MM.1S (cell line): ENCODE measurements around the gene LVRN.

Experiments
- DNase-seq: peaks from one replicate; pipeline ENCODE4 v3.0.0-alpha.2; 2015
- H2AFZ ChIP-seq: fragments of 300-600 bp; sonication (generic); 2 replicates; pipeline ENCODE4 v1.6.0; 2016; ENCODE audit warnings: antibody characterized with exemption, low read length
- H3F3A ChIP-seq: fragments of 300-600 bp; sonication (generic); 2 replicates; pipeline ENCODE4 v1.6.1; 2016; ENCODE audit warnings: mild to moderate bottlenecking, antibody characterized with exemption, low read length, moderate library complexity, mixed read lengths; ENCODE audit not compliant: insufficient read depth
- H3K27ac ChIP-seq: fragments of 300-600 bp; sonication (generic); 2 replicates; pipeline ENCODE4 v1.5.1; 2016; ENCODE audit warnings: mild to moderate bottlenecking, low read length
- H3K27me3 ChIP-seq: fragments of 300-600 bp; sonication (generic); replicated peaks from 2 replicates; pipeline ENCODE4 v1.6.0; 2016; ENCODE audit warnings: low read length; ENCODE audit not compliant: insufficient read depth
- H3K36me3 ChIP-seq: fragments of 300-600 bp; sonication (generic); replicated peaks from 2 replicates; pipeline ENCODE4 v1.6.1; 2016; ENCODE audit warnings: mild to moderate bottlenecking, low read length, mixed read lengths; ENCODE audit not compliant: insufficient read depth
- H3K4me1 ChIP-seq: fragments of 300-600 bp; sonication (generic); 2 replicates; pipeline ENCODE4 v1.6.1; 2016; ENCODE audit warnings: low read length, mixed read lengths
- H3K4me2 ChIP-seq: fragments of 300-600 bp; sonication (generic); 2 replicates; pipeline ENCODE4 v1.6.0; 2016; ENCODE audit warnings: low read depth, low read length
- H3K4me3 ChIP-seq: fragments of 300-600 bp; sonication (generic); 2 replicates; pipeline ENCODE4 v1.5.1; 2016; ENCODE audit warnings: low read length, mixed read lengths
- H3K79me2 ChIP-seq: fragments of 300-600 bp; sonication (generic); 2 replicates; pipeline ENCODE4 v1.6.1; 2016; ENCODE audit warnings: mixed run types, low read length, mixed read lengths
- H3K9ac ChIP-seq: fragments of 300-600 bp; sonication (generic); 2 replicates; pipeline ENCODE4 v1.6.1; 2016; ENCODE audit warnings: low read length, mixed read lengths
- H3K9me2 ChIP-seq: fragments of 300-600 bp; sonication (generic); replicated peaks from 2 replicates; pipeline ENCODE4 v1.6.1; 2016; ENCODE audit warnings: mild to moderate bottlenecking, low read length, mixed read lengths; ENCODE audit not compliant: insufficient read depth
- H3K9me3 ChIP-seq: fragments of 300-600 bp; sonication (generic); replicated peaks from 2 replicates; pipeline ENCODE4 v1.6.1; 2016; ENCODE audit warnings: mild to moderate bottlenecking, low read length, mixed read lengths; ENCODE audit not compliant: insufficient read depth
- H4K20me1 ChIP-seq: fragments of 300-600 bp; sonication (generic); 2 replicates; pipeline ENCODE4 v1.6.1; 2016; ENCODE audit warnings: mild to moderate bottlenecking, low read length, moderate library complexity, mixed read lengths; ENCODE audit not compliant: insufficient read depth
- EZH2 ChIP-seq: fragments of 300-600 bp; sonication (generic); optimal IDR thresholded peaks from 2 replicates; pipeline ENCODE3; 2017; ENCODE audit warnings: low read depth, mild to moderate bottlenecking, antibody characterized with exemption, low read length, mixed read lengths
- EZH2phosphoT487 ChIP-seq: fragments of 300-600 bp; sonication (generic); IDR thresholded peaks from 2 replicates; pipeline ENCODE4 v1.6.1; 2018; ENCODE audit warnings: antibody characterized with exemption, low read length
- TF ChIP-seq, protein P1 (sequence below): fragments of 300-600 bp; sonication (generic); IDR thresholded peaks from 2 replicates; pipeline ENCODE4 v1.5.1; 2016; ENCODE audit warnings: antibody characterized with exemption, low read length, mixed read lengths

Gene LVRN

DNA sequence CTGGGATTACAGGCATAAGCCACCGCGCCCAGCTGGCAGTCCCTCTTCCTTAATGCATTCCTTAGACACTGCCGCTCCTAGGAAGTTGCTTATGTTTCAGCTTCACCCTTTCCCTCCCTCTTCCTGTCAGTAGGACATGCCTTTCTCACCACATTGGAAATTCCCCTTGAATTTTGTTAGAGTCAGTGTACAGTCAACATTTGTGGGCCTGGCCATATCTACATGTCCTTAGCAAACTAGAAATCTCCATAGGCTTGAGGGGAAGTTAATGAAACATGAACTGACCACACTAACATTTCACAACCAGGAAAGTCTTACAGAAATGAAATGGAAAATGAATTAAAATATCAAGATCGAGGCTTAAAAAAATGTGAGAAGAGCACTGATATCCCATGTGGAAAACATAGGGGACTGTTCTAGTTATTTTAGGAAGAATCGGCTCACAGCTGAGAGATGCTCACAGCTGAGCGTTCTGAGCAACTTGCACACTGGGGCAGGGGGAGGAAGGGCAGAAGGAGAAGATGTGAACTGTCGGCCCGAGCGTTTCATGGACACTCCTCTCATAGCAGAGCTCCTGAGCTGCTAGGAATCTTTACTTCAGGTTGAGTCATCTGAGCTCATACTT lies 21.1 kb upstream of the LVRN start:
- Histone ChIP-seq H3K9me2 (no peaks in the 10 kb centered on the region), H3K4me3 (no peak overlapping the region), H3K27ac (no peak overlapping the region), H3K9me3 (no peaks in the 10 kb centered on the region), H3K27me3 (no peaks in the 10 kb centered on the region), H3K9ac (no peak overlapping the region), H3K36me3 (no peaks in the 10 kb centered on the region), H3K4me2 (no peak overlapping the region), H2AFZ (no peak overlapping the region), H3K4me1 (no peaks in the 10 kb centered on the region), H4K20me1 (no peaks in the 10 kb centered on the region), H3K79me2 (no peaks in the 10 kb centered on the region), H3F3A (no peaks in the 10 kb centered on the region)
- no peak for TF ChIP-seq EZH2phosphoT487
- no peak for TF ChIP-seq EZH2
- TF ChIP-seq, protein P1, sequence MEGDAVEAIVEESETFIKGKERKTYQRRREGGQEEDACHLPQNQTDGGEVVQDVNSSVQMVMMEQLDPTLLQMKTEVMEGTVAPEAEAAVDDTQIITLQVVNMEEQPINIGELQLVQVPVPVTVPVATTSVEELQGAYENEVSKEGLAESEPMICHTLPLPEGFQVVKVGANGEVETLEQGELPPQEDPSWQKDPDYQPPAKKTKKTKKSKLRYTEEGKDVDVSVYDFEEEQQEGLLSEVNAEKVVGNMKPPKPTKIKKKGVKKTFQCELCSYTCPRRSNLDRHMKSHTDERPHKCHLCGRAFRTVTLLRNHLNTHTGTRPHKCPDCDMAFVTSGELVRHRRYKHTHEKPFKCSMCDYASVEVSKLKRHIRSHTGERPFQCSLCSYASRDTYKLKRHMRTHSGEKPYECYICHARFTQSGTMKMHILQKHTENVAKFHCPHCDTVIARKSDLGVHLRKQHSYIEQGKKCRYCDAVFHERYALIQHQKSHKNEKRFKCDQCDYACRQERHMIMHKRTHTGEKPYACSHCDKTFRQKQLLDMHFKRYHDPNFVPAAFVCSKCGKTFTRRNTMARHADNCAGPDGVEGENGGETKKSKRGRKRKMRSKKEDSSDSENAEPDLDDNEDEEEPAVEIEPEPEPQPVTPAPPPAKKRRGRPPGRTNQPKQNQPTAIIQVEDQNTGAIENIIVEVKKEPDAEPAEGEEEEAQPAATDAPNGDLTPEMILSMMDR: no peak
- DNase-seq: no peak

GRCh38 chr5:115944501-115944900 lies 17.8 kb upstream of the LVRN start:
- H3K79me2 ChIP-seq: no peaks in the 10 kb centered on the region
- H3K27ac ChIP-seq: no peak overlapping the region
- H3K9me2 ChIP-seq: no peaks in the 10 kb centered on the region
- no peak overlapping the region for H3K4me3 ChIP-seq
- no peaks in the 10 kb centered on the region for H4K20me1 ChIP-seq
- no peaks in the 10 kb centered on the region for H3K27me3 ChIP-seq
- TF ChIP-seq EZH2phosphoT487: no peak
- TF ChIP-seq, protein P1: no peak
- no peak for TF ChIP-seq EZH2
- H3K36me3 ChIP-seq: no peaks in the 10 kb centered on the region
- no peak overlapping the region for H3K4me2 ChIP-seq
- no peaks in the 10 kb centered on the region for H3K4me1 ChIP-seq
- no peak overlapping the region for H3K9ac ChIP-seq
- H2AFZ ChIP-seq: no peak overlapping the region
- H3F3A ChIP-seq: no peaks in the 10 kb centered on the region
- no peaks in the 10 kb centered on the region for H3K9me3 ChIP-seq
- no peak for DNase-seq

- Histone ChIP-seq H3K9ac (no peak overlapping the region), H3K9me3 (no peaks in the 10 kb centered on the region), H3K79me2 (no peaks in the 10 kb centered on the region), H2AFZ (no peak overlapping the region), H3K4me1 (no peaks in the 10 kb centered on the region), H3K27ac (no peak overlapping the region), H3K9me2 (no peaks in the 10 kb centered on the region), H4K20me1 (no peaks in the 10 kb centered on the region), H3K4me3 (no peak overlapping the region), H3K4me2 (no peak overlapping the region), H3K27me3 (no peaks in the 10 kb centered on the region), H3F3A (no peaks in the 10 kb centered on the region), H3K36me3 (no peaks in the 10 kb centered on the region)
- TF ChIP-seq, protein P1: no peak
- DNase-seq: no peak
Measured at GRCh38 chr5:115946655-115947054, 15.6 kb upstream of the LVRN start.
